Keratinocyte (primary cell): ENCODE results near the gene PRKN. TPM values are rescaled to one million over a fixed set of nuclear protein-coding genes. Genes with fewer than 3 reads are reported as not detected.

Source experiments
- DNase-seq: peaks from one replicate; pipeline ENCODE4 v3.0.0-alpha.2; 2011; ENCODE audit warnings: low read depth, missing footprints, low spot score
- FAIRE-seq: peaks from 2 replicates; lab custom pipeline; 2011; peaks lifted over from hg19 to GRCh38; lab: Jason Lieb, UNC
- H2AFZ ChIP-seq: 2 replicates; pipeline ENCODE4 v1.6.0; 2012; ENCODE audit warnings: low read length, control low read depth, inconsistent platforms; ENCODE audit not compliant: control insufficient read depth
- H3K27ac ChIP-seq: 2 replicates; pipeline ENCODE4 v1.5.1; 2011; ENCODE audit warnings: low read length; ENCODE audit not compliant: control insufficient read depth, insufficient read depth
- H3K27me3 ChIP-seq: 3 replicates; pipeline ENCODE4 v1.6.0; 2011; ENCODE audit warnings: low read length; ENCODE audit not compliant: control insufficient read depth, insufficient read depth; ENCODE audit errors: extremely low read depth
- H3K36me3 ChIP-seq, 2 experiments: 2 replicates in 1 of 2; 3 replicates in 1 of 2; pipeline ENCODE4 v1.5.1; 2011; ENCODE audit warnings: low read length in 2 of 2, mild to moderate bottlenecking in 1 of 2; ENCODE audit not compliant: control insufficient read depth in 2 of 2, insufficient read depth in 2 of 2; ENCODE audit errors: extremely low read depth in 1 of 2
- H3K4me1 ChIP-seq: 3 replicates; pipeline ENCODE4 v1.5.1; 2011; ENCODE audit warnings: low read length; ENCODE audit not compliant: control insufficient read depth, insufficient read depth; ENCODE audit errors: extremely low read depth
- H3K4me2 ChIP-seq: 3 replicates; pipeline ENCODE4 v1.6.0; 2011; ENCODE audit warnings: low read depth, low read length; ENCODE audit not compliant: control insufficient read depth, insufficient read depth; ENCODE audit errors: extremely low read depth
- H3K4me3 ChIP-seq, 3 experiments: fragments of 200-600 bp in 1 of 3; sonication (generic) in 1 of 3; 2 replicates in 2 of 3; 3 replicates in 1 of 3; pipeline ENCODE4 v1.5.1; 2011 to 2016; ENCODE audit warnings: low read length in 3 of 3, mild to moderate bottlenecking in 3 of 3, control low read depth in 2 of 3, inconsistent platforms in 1 of 3, low read depth in 1 of 3, mixed read lengths in 1 of 3, mixed run types in 1 of 3, moderate library complexity in 1 of 3; ENCODE audit not compliant: control insufficient read depth in 2 of 3, insufficient read depth in 2 of 3; ENCODE audit errors: extremely low read depth in 1 of 3
- H3K79me2 ChIP-seq: 2 replicates; pipeline ENCODE4 v1.6.0; 2012; ENCODE audit warnings: low read length; ENCODE audit not compliant: control insufficient read depth, insufficient read depth
- H3K9ac ChIP-seq: 3 replicates; pipeline ENCODE4 v1.6.0; 2011; ENCODE audit warnings: low read length; ENCODE audit not compliant: control insufficient read depth, insufficient read depth; ENCODE audit errors: extremely low read depth
- H3K9me1 ChIP-seq: 3 replicates; pipeline ENCODE4 v1.6.0; 2011; ENCODE audit warnings: low read length; ENCODE audit not compliant: control insufficient read depth, insufficient read depth; ENCODE audit errors: extremely low read depth
- H3K9me3 ChIP-seq: 2 replicates; pipeline ENCODE4 v1.5.1; 2012; ENCODE audit warnings: low read depth, low read length; ENCODE audit not compliant: control insufficient read depth
- H4K20me1 ChIP-seq: 3 replicates; pipeline ENCODE4 v1.6.0; 2011; ENCODE audit warnings: low read length; ENCODE audit not compliant: control insufficient read depth, insufficient read depth; ENCODE audit errors: extremely low read depth
- CTCF ChIP-seq, 3 experiments: IDR thresholded peaks in 1 of 3; conservative IDR thresholded peaks in 1 of 3; optimal IDR thresholded peaks in 1 of 3; 2 replicates in 2 of 3; 3 replicates in 1 of 3; pipeline versions ENCODE3 to v1.5.1; 2011; ENCODE audit warnings: low read length in 3 of 3, mild to moderate bottlenecking in 3 of 3, moderate library complexity in 2 of 3, control low read depth in 1 of 3, inconsistent platforms in 1 of 3; ENCODE audit not compliant: insufficient read depth in 2 of 3; ENCODE audit errors: extremely low read depth in 1 of 3
- EZH2 ChIP-seq: IDR thresholded peaks from one replicate; pipeline ENCODE4 v1.6.1; 2012; ENCODE audit warnings: inconsistent platforms, mild to moderate bottlenecking, low read length, moderate library complexity
- dilution Hi-C: fragments of 300-500 bp; cut with MboI; formaldehyde crosslinking; loops from one replicate; pipeline ENCODE4 v1.7.0; 2020; ENCODE audit warnings: low sequenced_read_pairs; ENCODE audit not compliant: extremely low pct_ligation_motif_present
- polyA plus RNA-seq, 5 experiments: library from polyadenylated mRNA; depleted of rRNA in 3 of 5; stranded (reverse) in 3 of 5; stranded (forward) in 1 of 5; unstranded in 1 of 5; fragments of >200 nt; gene quantifications; 1 replicate in 1 of 5; 2 replicates in 3 of 5; 3 replicates in 1 of 5; pipeline versions ENCODE4 v1.2.1 to v1.2.3, GENCODE V29; 2011 to 2012; ENCODE audit warnings: missing spikeins in 2 of 5, low read depth in 1 of 5, low replicate concordance in 1 of 5

PRKN gene
- polyA plus RNA-seq, 1 donor (not counting 4 experiments of a cell fraction or from before 2014, with no cell fraction given), result 0.67 TPM

- H4K20me1 ChIP-seq, result no peaks in the 10 kb centered on the region
- H3K4me1 ChIP-seq, result no peaks in the 10 kb centered on the region
- no peak overlapping the region for H3K27ac ChIP-seq
- H3K4me3 ChIP-seq, result no peak overlapping the region
- no peaks in the 10 kb centered on the region for H3K79me2 ChIP-seq
- dilution Hi-C loops, result no loop called here
- H3K36me3 ChIP-seq, result no peaks in the 10 kb centered on the region
- TF ChIP-seq EZH2 (no peak), CTCF (optimal IDR thresholded peaks at IDR 0.05 in 1 of 3, IDR thresholded peaks at IDR 0.05 in 1 of 3, conservative IDR thresholded peaks at IDR 0.05 in 1 of 3; ENCODE audit: extremely low read depth in 1 of 3, insufficient read depth in 2 of 3, low read length in 3 of 3) (no peak)
- H3K9me1 ChIP-seq, result no peaks in the 10 kb centered on the region
- no peaks in the 10 kb centered on the region for H3K27me3 ChIP-seq
- no peak overlapping the region for H3K4me2 ChIP-seq
- no peak for DNase-seq
- H2AFZ ChIP-seq, result no peak overlapping the region
- H3K9ac ChIP-seq, result no peak overlapping the region
- FAIRE-seq, result no peak
- no peaks in the 10 kb centered on the region for H3K9me3 ChIP-seq
Observed at GRCh38 chr6:162699961-162700360, 27.6 kb downstream of the PRKN start.

GRCh38 chr6:162698440-162698839 is 29.1 kb downstream of the PRKN start:
- no peaks in the 10 kb centered on the region for H3K27me3 ChIP-seq
- H3K9me3 ChIP-seq, result no peaks in the 10 kb centered on the region
- H3K9ac ChIP-seq, result no peak overlapping the region
- H2AFZ ChIP-seq, result no peak overlapping the region
- no peak overlapping the region for H3K4me3 ChIP-seq
- H4K20me1 ChIP-seq, result no peaks in the 10 kb centered on the region
- DNase-seq (no peak), FAIRE-seq (no peak)
- no peak overlapping the region for H3K27ac ChIP-seq
- H3K36me3 ChIP-seq, result no peaks in the 10 kb centered on the region
- no peaks in the 10 kb centered on the region for H3K4me1 ChIP-seq
- no peak overlapping the region for H3K4me2 ChIP-seq
- dilution Hi-C loops, result no loop called here
- no peaks in the 10 kb centered on the region for H3K79me2 ChIP-seq
- TF ChIP-seq CTCF (optimal IDR thresholded peaks at IDR 0.05 in 1 of 3, IDR thresholded peaks at IDR 0.05 in 1 of 3, conservative IDR thresholded peaks at IDR 0.05 in 1 of 3; ENCODE audit: extremely low read depth in 1 of 3, insufficient read depth in 2 of 3, low read length in 3 of 3) (no peak), EZH2 (no peak)
- no peaks in the 10 kb centered on the region for H3K9me1 ChIP-seq
